Fibroblast of skin of back (primary cell): Measurements from ENCODE around the gene BRIP1.

Source experiments
- DNase-seq: peaks from one replicate; pipeline ENCODE4 v3.0.0-alpha.2; 2013

Gene BRIP1

DNA sequence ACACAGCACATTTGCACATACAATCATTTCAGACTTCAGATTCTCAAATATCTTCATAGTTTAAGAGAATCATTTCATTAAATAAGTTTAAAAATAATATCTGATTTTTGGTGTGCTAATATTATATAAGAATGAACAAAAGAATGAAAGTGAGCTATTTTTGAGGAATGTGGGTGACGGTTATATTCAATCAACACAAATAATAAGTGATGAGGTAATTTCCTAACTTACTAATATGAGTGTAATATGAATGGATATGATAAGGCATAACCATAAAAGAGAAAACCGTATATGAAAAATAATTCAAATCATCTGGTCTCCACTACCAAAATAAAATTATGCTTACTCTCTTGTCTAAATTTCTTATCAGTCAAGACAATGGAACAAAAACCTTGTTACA, 203.9 kb downstream of the BRIP1 start:
- peak; percentile 21 for DNase-seq

DNA sequence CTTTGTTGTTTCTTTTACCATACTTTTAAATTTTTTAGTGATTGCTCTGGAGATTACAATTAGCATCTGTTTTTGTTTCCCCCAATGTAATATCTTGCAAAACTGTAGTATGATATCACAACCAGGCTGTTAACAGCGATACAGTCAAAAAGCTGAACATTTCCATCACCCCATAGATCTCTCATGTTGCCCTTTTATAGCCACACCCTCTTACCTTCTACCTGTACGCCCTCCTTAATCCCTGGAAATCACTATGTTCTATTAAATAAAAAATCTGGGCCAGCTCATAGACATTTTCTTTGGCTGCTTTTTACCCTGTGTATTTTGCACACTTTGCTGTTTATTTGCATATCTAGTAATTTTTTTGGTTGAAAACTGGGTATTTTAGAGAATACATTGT, 205.1 kb downstream of the BRIP1 start:
- DNase-seq: no peak

GRCh38 chr17:61657338-61657737, 206.0 kb downstream of the BRIP1 start:
- DNase-seq: peak; percentile 13

GRCh38 chr17:61656721-61657217, 206.6 kb downstream of the BRIP1 start:
- DNase-seq: no peak

GRCh38 chr17:61650749-61651148, 212.6 kb downstream of the BRIP1 start:
- no peak for DNase-seq

DNA sequence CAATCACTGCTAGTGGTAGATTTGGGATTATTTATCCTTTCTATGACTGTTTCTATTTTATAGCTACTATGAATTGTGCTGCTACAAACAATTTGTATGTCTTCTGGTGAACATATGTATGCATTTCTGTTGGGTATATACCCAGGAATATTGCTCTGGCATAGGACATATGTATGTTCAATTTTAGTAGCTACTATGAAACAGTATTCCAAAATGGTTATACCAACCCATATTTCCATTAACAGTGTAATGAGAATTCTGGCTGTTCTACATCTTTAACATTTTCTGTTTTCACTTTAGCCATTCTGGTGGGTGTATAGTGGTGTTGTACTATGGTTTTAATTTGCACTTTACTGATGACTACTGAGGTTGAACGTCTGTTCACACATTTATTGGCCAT, 214.7 kb downstream of the BRIP1 start:
- DNase-seq: no peak

GRCh38 chr17:61647047-61647446, 216.3 kb downstream of the BRIP1 start:
- DNase-seq: peak; percentile 92

- DNase-seq: no peak
Observed at GRCh38 chr17:61646482-61646881, 216.8 kb downstream of the BRIP1 start.

- DNase-seq: peak; percentile 57
Observed at GRCh38 chr17:61645920-61646319, 217.4 kb downstream of the BRIP1 start.

DNA sequence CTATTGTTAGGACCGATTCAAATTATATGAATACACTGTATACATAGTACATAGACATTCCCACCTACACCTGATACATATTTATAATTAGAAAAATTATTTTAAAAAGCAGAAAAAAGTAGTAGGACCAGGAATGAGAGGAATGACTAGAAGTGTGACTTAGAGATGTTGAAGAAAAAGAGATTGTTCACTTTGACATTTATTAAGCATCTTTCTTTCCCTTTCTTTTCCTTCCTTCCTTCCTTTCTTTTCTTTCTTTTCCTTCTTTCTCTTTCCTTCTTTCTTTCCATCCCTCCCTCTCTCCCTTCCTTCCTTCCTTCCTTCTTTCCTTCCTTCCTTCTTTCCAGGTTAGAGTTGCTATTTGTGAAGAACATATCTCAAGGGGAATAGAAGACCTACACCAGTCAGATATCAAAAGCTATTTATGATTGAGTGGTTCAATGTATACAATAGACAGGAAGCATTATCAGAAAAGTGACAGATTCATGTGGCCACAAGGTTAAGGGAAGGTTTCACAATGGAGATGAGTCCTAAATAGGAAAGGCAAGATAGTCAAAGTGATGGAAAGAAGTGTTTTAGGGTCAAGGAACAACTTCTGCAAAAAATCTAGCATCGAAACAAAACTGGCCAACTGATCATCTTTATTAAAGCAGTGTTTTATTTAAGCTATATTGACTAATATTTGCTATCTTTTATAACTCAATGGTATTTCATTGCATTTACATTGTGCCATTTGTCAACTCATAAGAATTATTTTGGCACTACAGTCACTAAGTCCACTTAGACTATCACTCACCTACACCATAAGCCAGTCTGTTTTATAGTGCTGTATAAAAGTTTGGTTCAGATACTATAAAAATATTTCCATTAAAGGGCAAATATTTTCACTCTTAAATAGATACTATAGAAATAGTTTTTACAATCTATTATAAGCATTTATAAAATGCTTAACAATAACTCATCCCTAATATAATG, 218.2 kb downstream of the BRIP1 start:
- DNase-seq: no peak

DNA sequence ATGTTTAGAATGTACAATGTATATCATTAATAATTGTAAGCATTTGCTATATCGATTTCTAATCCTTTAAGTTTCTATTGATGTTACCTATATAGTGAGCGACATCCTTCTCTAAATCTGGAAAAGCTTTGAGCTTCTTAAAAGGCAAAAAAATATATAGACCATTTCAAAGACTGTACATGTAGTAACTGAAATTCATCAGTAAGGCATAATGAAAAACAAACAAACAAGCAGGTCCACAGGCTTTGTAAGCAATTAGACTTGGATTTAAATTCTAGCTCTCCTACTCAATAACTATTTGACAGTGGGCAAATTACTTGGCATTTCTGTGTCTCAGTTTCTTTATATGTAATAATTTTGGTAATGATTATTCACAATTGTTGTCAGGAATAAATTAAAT, 220.6 kb downstream of the BRIP1 start:
- no peak for DNase-seq

DNA sequence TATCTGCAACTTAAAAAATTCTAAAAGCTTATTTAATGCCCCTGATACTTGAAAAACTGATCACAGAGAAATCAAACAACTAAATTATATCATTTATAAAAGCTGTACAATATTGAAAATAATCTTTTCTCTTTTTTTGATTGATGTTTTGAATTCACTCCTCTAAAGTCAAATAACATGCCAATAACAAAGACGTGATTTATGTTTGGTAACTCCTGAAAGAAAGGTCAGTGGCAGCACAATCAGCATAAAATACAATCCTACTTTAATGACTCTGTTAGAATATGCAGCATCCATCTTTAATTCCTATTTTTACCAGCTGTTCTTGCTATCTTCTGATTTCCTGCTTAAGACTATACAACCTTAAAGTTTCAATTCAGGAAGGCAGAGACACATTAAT, 221.6 kb downstream of the BRIP1 start:
- no peak for DNase-seq

DNA sequence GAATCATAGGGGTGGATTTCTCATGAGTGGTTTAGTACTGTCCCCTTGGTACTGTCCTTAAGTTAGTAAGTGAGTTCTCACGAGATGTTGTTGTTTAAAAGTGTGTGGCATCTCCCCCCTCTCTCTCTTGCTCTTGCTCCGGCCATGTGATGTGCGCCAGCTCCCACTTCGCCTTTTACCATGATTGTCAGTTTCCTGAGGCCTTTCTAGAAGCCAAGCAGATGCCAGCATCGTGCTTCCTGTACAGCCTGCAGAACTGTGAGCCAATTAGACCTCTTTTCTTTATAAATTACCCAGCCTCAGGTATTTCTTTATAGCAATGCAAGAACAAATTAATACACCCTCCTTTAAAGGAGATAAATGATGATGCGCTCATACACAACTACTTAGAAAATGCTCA, 222.2 kb downstream of the BRIP1 start:
- DNase-seq: no peak

GRCh38 chr17:61639818-61640217, 223.5 kb downstream of the BRIP1 start:
- no peak for DNase-seq

DNA sequence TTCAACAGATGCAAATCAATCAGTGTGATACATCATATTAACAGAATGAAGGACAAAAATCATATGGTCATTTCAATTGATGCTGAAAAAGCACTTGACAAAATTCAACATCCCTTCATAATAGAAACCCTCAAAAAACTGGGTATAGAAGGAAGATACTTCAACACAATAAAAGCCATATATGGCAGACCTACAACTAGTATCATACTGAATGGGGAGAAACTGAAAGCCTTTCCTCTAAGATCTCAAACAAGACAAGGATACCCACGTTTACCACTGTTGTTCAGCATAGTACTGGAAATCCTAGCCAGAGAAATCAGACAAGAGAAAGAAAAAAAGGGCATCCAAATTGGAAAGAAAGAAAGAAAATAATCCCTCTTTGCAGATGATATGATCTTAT, 225.2 kb downstream of the BRIP1 start:
- DNase-seq: no peak

GRCh38 chr17:61635913-61636432, 227.4 kb downstream of the BRIP1 start:
- peak; percentile 64 for DNase-seq

DNA sequence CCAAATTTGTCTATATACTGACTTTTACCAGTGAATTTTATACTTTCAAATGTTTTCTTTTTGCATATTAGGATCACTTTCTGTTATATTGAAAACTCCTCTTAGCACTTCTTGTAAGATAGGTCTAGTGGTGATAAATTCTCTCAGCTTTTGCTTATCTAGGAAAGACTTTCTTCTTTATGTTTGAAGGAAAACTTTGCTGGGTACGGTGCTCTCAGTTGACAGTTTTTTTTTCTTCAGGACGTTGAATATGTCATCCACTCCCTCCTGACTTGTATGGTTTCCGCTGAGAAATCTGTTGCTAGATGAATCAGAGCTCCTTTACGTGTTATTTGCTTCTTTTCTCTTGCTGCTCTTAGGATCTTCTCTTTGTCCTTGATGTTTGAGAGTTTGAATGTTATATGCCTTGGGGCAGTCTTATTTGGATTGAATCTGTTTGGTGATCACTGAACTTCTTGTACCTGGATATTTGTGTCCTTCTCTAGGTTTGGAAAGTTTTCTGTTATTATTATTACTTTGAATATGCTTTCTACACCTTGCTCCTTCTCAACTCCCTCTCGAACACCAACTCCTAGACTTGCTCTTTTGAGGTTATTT, 228.3 kb downstream of the BRIP1 start:
- DNase-seq: no peak

GRCh38 chr17:61634011-61634539, 229.3 kb downstream of the BRIP1 start:
- DNase-seq: no peak

GRCh38 chr17:61632826-61633225, 230.5 kb downstream of the BRIP1 start:
- no peak for DNase-seq

DNA sequence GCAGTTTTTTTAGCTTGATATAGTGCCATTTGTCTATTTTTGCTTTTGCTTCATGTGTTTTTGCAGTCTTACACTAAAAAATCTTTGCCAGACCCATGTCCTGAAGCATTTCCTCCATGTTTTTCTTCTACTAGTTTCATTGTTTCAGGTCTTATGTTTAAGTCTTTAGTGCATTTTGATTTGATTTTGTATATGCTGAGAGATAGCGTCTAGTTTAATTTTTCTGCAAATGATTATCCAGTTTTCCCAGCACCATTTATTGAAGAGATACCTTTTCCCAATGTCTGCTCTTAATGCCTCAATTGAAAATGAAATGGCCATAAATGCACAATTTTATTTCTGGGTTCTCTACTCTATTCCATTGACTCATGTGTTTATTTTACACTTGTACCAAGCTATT, 231.5 kb downstream of the BRIP1 start:
- DNase-seq: no peak
